ENCODE measurements around the gene C7orf25. TPM values are rescaled to one million over a fixed set of nuclear protein-coding genes. Genes with fewer than 3 reads are reported as not detected.

C7orf25 gene
- total RNA-seq = 6.6 TPM
- polyA plus RNA-seq (ENCODE audit: insufficient read depth, low read depth, low replicate concordance) = 2.4 TPM
- long read RNA-seq, donor 1, partial matches to known transcripts = 0 of 6 reads
- long read RNA-seq, donor 1, other reads (novel, unspliced or antisense) = 0 of 6 reads
- long read RNA-seq, donor 2, transcript C7orf25-201 (2 exons, 2,451 nt) = major isoform, 5 of 5 reads
- long read RNA-seq, donor 2, partial matches to known transcripts = 0 of 5 reads
- long read RNA-seq, donor 2, other reads (novel, unspliced or antisense) = 0 of 5 reads
- long read RNA-seq, donor 3, transcript C7orf25-201 (2 exons, 2,451 nt) = major isoform, 6 of 8 reads
- long read RNA-seq, donor 3, partial matches to known transcripts = 0 of 8 reads
- long read RNA-seq, donor 3, other reads (novel, unspliced or antisense) = 0 of 8 reads
- long read RNA-seq, donor 4, transcript C7orf25-201 (2 exons, 2,451 nt) = major isoform, 7 of 8 reads
- long read RNA-seq, donor 4, partial matches to known transcripts = 0 of 8 reads
- long read RNA-seq, donor 4, other reads (novel, unspliced or antisense) = 0 of 8 reads
- long read RNA-seq, donor 5, partial matches to known transcripts = 0 of 2 reads
- long read RNA-seq, donor 5, other reads (novel, unspliced or antisense) = 0 of 2 reads
- long read RNA-seq, donor 6, transcript C7orf25-201 (2 exons, 2,451 nt) = major isoform, 11 of 11 reads
- long read RNA-seq, donor 6, partial matches to known transcripts = 0 of 11 reads
- long read RNA-seq, donor 6, other reads (novel, unspliced or antisense) = 0 of 11 reads
- long read RNA-seq, donor 7, transcript C7orf25-201 (2 exons, 2,451 nt) = major isoform, 12 of 15 reads
- long read RNA-seq, donor 7, partial matches to known transcripts = 1 of 15 reads
- long read RNA-seq, donor 7, other reads (novel, unspliced or antisense) = 1 of 15 reads
- long read RNA-seq, donor 8, transcript C7orf25-201 (2 exons, 2,451 nt) = major isoform, 11 of 12 reads
- long read RNA-seq, donor 8, partial matches to known transcripts = 0 of 12 reads
- long read RNA-seq, donor 8, other reads (novel, unspliced or antisense) = 0 of 12 reads
- long read RNA-seq, donor 9, transcript C7orf25-201 (2 exons, 2,451 nt) = major isoform, 7 of 7 reads
- long read RNA-seq, donor 9, partial matches to known transcripts = 0 of 7 reads
- long read RNA-seq, donor 9, other reads (novel, unspliced or antisense) = 0 of 7 reads
- long read RNA-seq, donor 10, transcript C7orf25-201 (2 exons, 2,451 nt) = major isoform, 5 of 6 reads
- long read RNA-seq, donor 10, partial matches to known transcripts = 0 of 6 reads
- long read RNA-seq, donor 10, other reads (novel, unspliced or antisense) = 0 of 6 reads

DNA sequence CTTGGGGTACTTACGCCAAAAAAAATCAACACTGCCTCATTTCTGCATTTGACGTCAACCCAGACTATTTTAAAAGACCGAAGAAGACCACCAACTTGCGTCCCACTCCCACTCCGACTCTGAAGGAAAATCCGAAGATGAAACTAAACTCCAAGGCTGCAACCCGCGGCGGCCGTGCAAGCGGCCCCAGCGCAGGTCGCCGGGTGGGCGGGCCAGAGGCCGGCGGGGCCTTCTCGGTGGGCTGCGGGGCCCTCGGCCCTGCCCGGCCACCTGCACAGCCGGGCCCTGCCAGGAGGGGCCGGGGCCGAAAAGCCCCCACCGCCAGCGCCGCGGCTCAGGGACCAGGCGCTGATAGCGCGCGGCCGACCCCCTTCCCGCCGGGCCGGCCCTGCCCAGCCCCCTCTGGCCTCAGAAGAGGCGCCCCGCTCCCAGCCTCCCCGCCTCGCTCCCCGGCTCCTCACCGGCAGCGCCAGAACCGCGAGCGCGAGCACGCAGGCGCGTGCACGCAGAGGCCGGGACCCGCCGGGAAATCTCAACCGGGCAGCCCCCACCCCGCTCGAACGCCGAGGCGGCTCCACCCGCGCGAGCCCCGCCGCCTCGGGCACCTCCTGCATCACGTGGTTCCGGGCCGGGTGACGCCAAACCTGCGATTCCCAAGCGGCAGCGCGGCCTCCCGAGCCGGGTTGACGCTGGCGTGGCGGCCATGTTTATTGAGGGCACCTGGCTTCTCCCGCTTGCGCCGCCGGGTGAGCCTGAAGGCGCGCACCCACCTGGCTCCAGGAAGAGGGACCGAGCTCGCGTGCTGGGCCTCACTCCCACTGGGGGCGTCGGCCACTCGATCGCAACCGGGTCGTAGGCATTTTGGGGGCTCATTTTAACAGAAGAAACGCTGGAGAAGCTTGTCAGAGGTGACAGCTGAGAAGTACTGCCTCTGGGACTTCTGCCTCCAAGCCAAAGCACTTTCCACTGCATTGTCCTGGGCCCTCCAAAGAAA, at the start of gene C7orf25:
Gene C7orf25, minus strand, starts transcription at position 617 of the 994 bp plus-strand sequence. CDS start 1,170 bp downstream, outside the sequence.
- peaks cover 0 to 6% (median under 1%) of the 10 kb centered on the region in 3 donors for H3K36me3 ChIP-seq (ENCODE audit: control insufficient read depth in 2 of 3, insufficient read depth in 3 of 3, low read length in 3 of 3)
- no peaks in the 10 kb centered on the region for H3K27me3 ChIP-seq (ENCODE audit: control insufficient read depth, insufficient read depth, low read length)
- intact Hi-C loops (cut with DNase I) = no loop called here
- peak within 1 kb of the TSS; percentile 79 to 88 (median 82) for H3K4me3 ChIP-seq (ENCODE audit: low read length in 3 of 3)
- H3K9ac ChIP-seq (ENCODE audit: low read length in 3 of 3) = peak within 1 kb of the TSS; percentile 68 to 84 (median 77)
- FAIRE-seq (no peak), DNase-seq (peak; percentile 98 to 99 (median 98))
- peaks cover 12 to 28% (median 13%) of the 10 kb centered on the region in 3 donors for H3K4me1 ChIP-seq (ENCODE audit: control insufficient read depth in 2 of 3, insufficient read depth in 2 of 3, low read depth in 1 of 3, low read length in 3 of 3)
- no peaks in the 10 kb centered on the region for H3K9me3 ChIP-seq (ENCODE audit: control insufficient read depth in 2 of 3, insufficient read depth in 1 of 3, low read length in 3 of 3)
- no peak for TF ChIP-seq CTCF (IDR thresholded peaks at IDR 0.05; ENCODE audit: borderline replicate concordance, extremely low read depth, insufficient read depth)
- peak within 1 kb of the TSS; percentile 37 to 51 for H3K27ac ChIP-seq (ENCODE audit: low read depth in 2 of 2, low read length in 2 of 2)

GRCh38 chr7:42961170-42961569, 49.3 kb upstream of the C7orf25 start:
- TF ChIP-seq CTCF (IDR thresholded peaks at IDR 0.05; ENCODE audit: borderline replicate concordance, extremely low read depth, insufficient read depth) = no peak
- H3K27ac ChIP-seq (ENCODE audit: low read depth in 2 of 2, low read length in 2 of 2) = no peak overlapping the region
- no peaks in the 10 kb centered on the region for H3K4me1 ChIP-seq (ENCODE audit: control insufficient read depth in 2 of 3, insufficient read depth in 2 of 3, low read depth in 1 of 3, low read length in 3 of 3)
- DNase-seq (no peak), FAIRE-seq (no peak)
- intact Hi-C loops (cut with DNase I) = no loop called here
- no peaks in the 10 kb centered on the region for H3K9me3 ChIP-seq (ENCODE audit: control insufficient read depth in 2 of 3, insufficient read depth in 1 of 3, low read length in 3 of 3)
- H3K27me3 ChIP-seq (ENCODE audit: control insufficient read depth, insufficient read depth, low read length) = no peaks in the 10 kb centered on the region
- no peaks in the 10 kb centered on the region for H3K36me3 ChIP-seq (ENCODE audit: control insufficient read depth in 2 of 3, insufficient read depth in 3 of 3, low read length in 3 of 3)
- H3K4me3 ChIP-seq (ENCODE audit: low read length in 3 of 3) = no peak overlapping the region
- H3K9ac ChIP-seq (ENCODE audit: low read length in 3 of 3) = no peak overlapping the region

DNA sequence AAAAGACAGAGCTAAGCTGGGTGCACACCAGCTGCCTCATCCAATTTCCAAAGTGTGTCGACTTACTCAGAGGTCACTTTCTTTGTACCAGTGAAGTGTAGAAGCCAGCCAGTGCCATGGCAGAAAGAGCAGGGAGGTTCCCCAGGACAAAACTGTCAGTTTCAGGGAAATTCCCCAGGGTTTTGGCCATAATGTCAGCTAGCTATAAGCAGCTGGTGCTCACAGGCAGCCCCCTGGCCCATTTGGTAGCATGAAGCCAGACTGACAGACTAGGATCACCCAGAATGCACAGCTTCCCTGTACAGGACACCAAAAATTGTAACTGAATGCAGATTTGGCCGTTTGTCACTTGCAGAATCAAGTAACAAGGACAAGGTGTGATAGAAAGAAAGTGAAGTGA, 48.9 kb upstream of the C7orf25 start:
- TF ChIP-seq CTCF (IDR thresholded peaks at IDR 0.05; ENCODE audit: borderline replicate concordance, extremely low read depth, insufficient read depth) = no peak
- Histone ChIP-seq H3K9me3 (ENCODE audit: control insufficient read depth in 2 of 3, insufficient read depth in 1 of 3, low read length in 3 of 3) (no peaks in the 10 kb centered on the region), H3K4me3 (ENCODE audit: low read length in 3 of 3) (no peak overlapping the region), H3K4me1 (ENCODE audit: control insufficient read depth in 2 of 3, insufficient read depth in 2 of 3, low read depth in 1 of 3, low read length in 3 of 3) (no peaks in the 10 kb centered on the region), H3K36me3 (ENCODE audit: control insufficient read depth in 2 of 3, insufficient read depth in 3 of 3, low read length in 3 of 3) (no peaks in the 10 kb centered on the region), H3K9ac (ENCODE audit: low read length in 3 of 3) (no peak overlapping the region), H3K27me3 (ENCODE audit: control insufficient read depth, insufficient read depth, low read length) (no peaks in the 10 kb centered on the region), H3K27ac (ENCODE audit: low read depth in 2 of 2, low read length in 2 of 2) (no peak overlapping the region)
- FAIRE-seq (no peak), DNase-seq (no peak)
- intact Hi-C loops (cut with DNase I) = no loop called here
